Neutrophil (primary cell): ENCODE data around the gene MLF2.
A peak's percentile ranks its signal among the peaks of the same experiment; 100 is the strongest.

ENCODE experiments used
- H3K27ac ChIP-seq: fragments of 200-600 bp; sonication (generic); 2 replicates; pipeline ENCODE4 v1.5.1; 2016; ENCODE audit warnings: mild to moderate bottlenecking, moderate library complexity
- H3K27me3 ChIP-seq: fragments of 200-600 bp; sonication (generic); 2 replicates; pipeline ENCODE4 v1.6.0; 2016; ENCODE audit warnings: mild to moderate bottlenecking
- H3K36me3 ChIP-seq: fragments of 200-600 bp; sonication (generic); 2 replicates; pipeline ENCODE4 v1.5.1; 2017
- H3K4me1 ChIP-seq, 2 experiments: fragments of 200-600 bp in 1 of 2; sonication (generic) in 1 of 2; 1 replicate in 1 of 2; 2 replicates in 1 of 2; pipeline versions ENCODE4 v1.5.1 to v1.6.1; 2013 to 2016; ENCODE audit warnings: low read depth in 1 of 2, low read length in 1 of 2, mild to moderate bottlenecking in 1 of 2, moderate library complexity in 1 of 2; ENCODE audit not compliant: control insufficient read depth in 1 of 2, insufficient read depth in 1 of 2
- H3K4me3 ChIP-seq, 2 experiments: fragments of 200-600 bp in 1 of 2; sonication (generic) in 1 of 2; 1 replicate in 1 of 2; 2 replicates in 1 of 2; pipeline ENCODE4 v1.5.1; 2013 to 2016; ENCODE audit warnings: low read depth in 1 of 2, low read length in 1 of 2, mild to moderate bottlenecking in 1 of 2, moderate library complexity in 1 of 2
- H3K9me3 ChIP-seq: fragments of 200-600 bp; sonication (generic); 2 replicates; pipeline ENCODE4 v1.5.1; 2016
- CTCF ChIP-seq: fragments of 200-600 bp; sonication (generic); IDR thresholded peaks from 2 replicates; pipeline ENCODE4 v1.5.1; 2016; ENCODE audit warnings: antibody characterized with exemption

The MLF2 gene

GRCh38 chr12:6752921-6753771 is at the start of gene MLF2:
Gene MLF2 (minus strand): TSS chr12:6753141. CDS start chr12:6752334, 807 bp downstream.
- TF ChIP-seq CTCF: peak; percentile 98
- Histone ChIP-seq H3K36me3 (peaks cover 39% of the 10 kb centered on the region), H3K4me3 (peak within 1 kb of the TSS; percentile 83 to 86), H3K9me3 (no peaks in the 10 kb centered on the region), H3K27me3 (no peaks in the 10 kb centered on the region), H3K4me1 (peaks cover 24 to 25% of the 10 kb centered on the region in 2 experiments), H3K27ac (peak within 1 kb of the TSS; percentile 97)

- H3K4me3 ChIP-seq: no peak overlapping the region
- H3K9me3 ChIP-seq: no peaks in the 10 kb centered on the region
- no peak for TF ChIP-seq CTCF
- H3K27ac ChIP-seq: no peak overlapping the region
- no peaks in the 10 kb centered on the region for H3K36me3 ChIP-seq
- no peaks in the 10 kb centered on the region for H3K4me1 ChIP-seq
- no peaks in the 10 kb centered on the region for H3K27me3 ChIP-seq
Measured at GRCh38 chr12:6799147-6799546, 46.2 kb upstream of the MLF2 start.

GRCh38 chr12:6796576-6796975 is 43.6 kb upstream of the MLF2 start:
- no peaks in the 10 kb centered on the region for H3K36me3 ChIP-seq
- H3K27me3 ChIP-seq: no peaks in the 10 kb centered on the region
- no peaks in the 10 kb centered on the region for H3K9me3 ChIP-seq
- H3K27ac ChIP-seq: no peak overlapping the region
- H3K4me1 ChIP-seq: peaks cover 16 to 20% of the 10 kb centered on the region in 2 experiments
- no peak for TF ChIP-seq CTCF
- H3K4me3 ChIP-seq: no peak overlapping the region

- Histone ChIP-seq H3K36me3 (no peaks in the 10 kb centered on the region), H3K27me3 (no peaks in the 10 kb centered on the region), H3K4me3 (no peak overlapping the region), H3K9me3 (no peaks in the 10 kb centered on the region), H3K27ac (no peak overlapping the region), H3K4me1 (peaks cover 16 to 22% of the 10 kb centered on the region in 2 experiments)
- no peak for TF ChIP-seq CTCF
Measured at GRCh38 chr12:6795088-6795487, 42.1 kb upstream of the MLF2 start.

- H3K27me3 ChIP-seq: no peaks in the 10 kb centered on the region
- no peaks in the 10 kb centered on the region for H3K9me3 ChIP-seq
- H3K36me3 ChIP-seq: no peaks in the 10 kb centered on the region
- peaks cover 26 to 35% of the 10 kb centered on the region in 2 experiments for H3K4me1 ChIP-seq
- peak overlapping the region; percentile 15 to 47 for H3K4me3 ChIP-seq
- TF ChIP-seq CTCF: no peak
- peak overlapping the region; percentile 76 for H3K27ac ChIP-seq
Measured at GRCh38 chr12:6792522-6793201, 39.7 kb upstream of the MLF2 start.
